HCT116 (cell line): ENCODE results near the gene MDFIC. TPM values are rescaled to one million over a fixed set of nuclear protein-coding genes. Genes with fewer than 3 reads are reported as not detected.

ENCODE experiments used
- ATAC-seq: fragments of 200-7000 bp; cut with Tn5 transposase; 2 replicates; pipeline ENCODE4 v1.9.1; 2020; ENCODE audit warnings: mild to moderate bottlenecking, moderate library complexity
- BruUV-seq: library from RNA; stranded (reverse); fragments of 400-500 nt; replicated peaks from 2 replicates; lab custom pipeline; 2021; lab: Mats Ljungman, UMichigan
- CTCF ChIA-PET: fragments of 300-600 bp; sonication (Branson Sonifier 250); formaldehyde crosslinking; loops from one replicate; lab custom pipeline; 2021; ENCODE audit warnings: antibody characterized with exemption; lab: Charles Lee
- POLR2A ChIA-PET: fragments of 300-600, 350-600 bp; sonication (Branson Sonifier 250); formaldehyde crosslinking; loops from one replicate; lab custom pipeline; 2021; ENCODE audit warnings: antibody characterized with exemption; lab: Charles Lee
- RAD21 ChIA-PET, 2 experiments: fragments of 300-600 bp; sonication (Branson Sonifier 250); formaldehyde crosslinking; loops; one replicate each; lab custom pipeline; 2023; ENCODE audit warnings: low total read pairs in 2 of 2; ENCODE audit not compliant: uncharacterized antibody in 2 of 2, unreplicated experiment in 2 of 2, low non-redundant PET in 1 of 2; lab: Charles Lee
- DNase-seq: peaks from one replicate; pipeline ENCODE4 v3.0.0-alpha.2; 2010; ENCODE audit warnings: low read depth, low spot score
- H2AFZ ChIP-seq: fragments of 200-600 bp; shearing (Covaris generic), sonication (generic); 2 replicates; pipeline ENCODE4 v1.6.1; 2017; ENCODE audit warnings: low read depth, mixed run types, mixed read lengths, antibody characterized with exemption, low read length; ENCODE audit not compliant: poor library complexity, severe bottlenecking
- H3K27ac ChIP-seq: 2 replicates; pipeline ENCODE4 v1.5.1; 2012; ENCODE audit warnings: low read depth, low read length
- H3K27me3 ChIP-seq: fragments of 200-600 bp; sonication (generic); 2 replicates; pipeline ENCODE4 v1.6.1; 2016; ENCODE audit warnings: mixed run types, low read length, mixed read lengths; ENCODE audit not compliant: insufficient read depth
- H3K36me3 ChIP-seq, 2 experiments: fragments of 200-500 bp in 1 of 2; fragments of 200-600 bp in 1 of 2; sonication (Bioruptor generic) in 1 of 2; sonication (generic) in 1 of 2; 2 replicates each; pipeline versions ENCODE4 v1.5.1 to v1.6.1; 2014 to 2016; ENCODE audit warnings: low read length in 2 of 2, inconsistent platforms in 1 of 2, mixed read lengths in 1 of 2, mixed run types in 1 of 2; ENCODE audit not compliant: insufficient read depth in 2 of 2, control insufficient read depth in 1 of 2
- H3K4me1 ChIP-seq, 2 experiments: fragments of 200-600 bp in 1 of 2; sonication (generic) in 1 of 2; 2 replicates each; pipeline versions ENCODE4 v1.5.1 to v1.6.1; 2012 to 2017; ENCODE audit warnings: low read length in 2 of 2, inconsistent platforms in 1 of 2, mild to moderate bottlenecking in 1 of 2, mixed read lengths in 1 of 2, mixed run types in 1 of 2, moderate library complexity in 1 of 2; ENCODE audit not compliant: insufficient read depth in 2 of 2, control insufficient read depth in 1 of 2
- H3K4me2 ChIP-seq: fragments of 200-600 bp; sonication (generic); 2 replicates; pipeline ENCODE4 v1.6.1; 2017; ENCODE audit warnings: mixed run types, low read length, mixed read lengths
- H3K4me3 ChIP-seq, 2 experiments: fragments of 200-600 bp in 1 of 2; sonication (generic) in 1 of 2; replicated peaks in 1 of 2; 2 replicates each; pipeline ENCODE4 v1.5.1; 2011 to 2016; ENCODE audit warnings: low read length in 2 of 2, control low read depth in 1 of 2, low read depth in 1 of 2, mild to moderate bottlenecking in 1 of 2, mixed read lengths in 1 of 2, mixed run types in 1 of 2
- H3K79me2 ChIP-seq: fragments of 200-600 bp; sonication (generic); 2 replicates; pipeline ENCODE4 v1.6.1; 2017; ENCODE audit warnings: mild to moderate bottlenecking, mixed run types, low read length, moderate library complexity, mixed read lengths; ENCODE audit not compliant: insufficient read depth
- H3K9ac ChIP-seq: fragments of 200-600 bp; sonication (generic); 2 replicates; pipeline ENCODE4 v1.6.1; 2016; ENCODE audit warnings: low read length, mixed read lengths
- H3K9me2 ChIP-seq: fragments of 200-600 bp; sonication (generic), shearing (Covaris generic); 2 replicates; pipeline ENCODE4 v1.6.1; 2017; ENCODE audit warnings: mixed run types, mild to moderate bottlenecking, moderate library complexity; ENCODE audit not compliant: insufficient read depth
- H3K9me3 ChIP-seq, 2 experiments: fragments of 200-500 bp in 1 of 2; fragments of 200-600 bp in 1 of 2; sonication (Bioruptor generic) in 1 of 2; sonication (generic) in 1 of 2; 2 replicates each; pipeline ENCODE4 v1.6.1; 2014 to 2017; ENCODE audit warnings: low read length in 2 of 2, mixed read lengths in 2 of 2, inconsistent platforms in 1 of 2, low read depth in 1 of 2, mild to moderate bottlenecking in 1 of 2, mixed run types in 1 of 2, moderate library complexity in 1 of 2; ENCODE audit not compliant: control insufficient read depth in 1 of 2, insufficient read depth in 1 of 2
- H4K20me1 ChIP-seq: fragments of 200-600 bp; sonication (generic), shearing (Covaris generic); 2 replicates; pipeline ENCODE4 v1.6.1; 2017; ENCODE audit warnings: mixed run types, mild to moderate bottlenecking, moderate library complexity; ENCODE audit not compliant: insufficient read depth
- ELF1 ChIP-seq: IDR thresholded peaks from 2 replicates; pipeline ENCODE4 v1.6.1; 2012; ENCODE audit warnings: low read depth, borderline replicate concordance
- POLR2AphosphoS5 ChIP-seq: IDR thresholded peaks from 2 replicates; pipeline ENCODE4 v1.6.1; 2011; ENCODE audit warnings: mild to moderate bottlenecking, low read depth, low read length, moderate library complexity
- RAD21 ChIP-seq: IDR thresholded peaks from 2 replicates; pipeline ENCODE4 v1.6.1; 2012; ENCODE audit warnings: low read depth, mild to moderate bottlenecking
- REST ChIP-seq: IDR thresholded peaks from 2 replicates; pipeline ENCODE4 v1.6.1; 2012; ENCODE audit warnings: low read depth
- SIN3A ChIP-seq: IDR thresholded peaks from 2 replicates; pipeline ENCODE4 v1.6.1; 2012; ENCODE audit warnings: low read depth
- ZNF274 ChIP-seq: fragments of 200-500 bp; sonication (Bioruptor generic); IDR thresholded peaks from 2 replicates; pipeline ENCODE4 v1.6.1; 2014; ENCODE audit warnings: mild to moderate bottlenecking, low read depth, low read length, inconsistent platforms
- intact Hi-C: fragments of 100-400 bp; cut with micrococcal nuclease; formaldehyde crosslinking; loops from 2 replicates; pipeline ENCODE4 v1.10.0; 2022
- total RNA-seq: library from RNA; stranded (reverse); gene quantifications from one replicate; pipeline ENCODE4 v1.2.1, GENCODE V29; 2021; ENCODE audit not compliant: unreplicated experiment

The MDFIC gene
- total RNA-seq, 1 experiment from 2014 or later, result 8.3 TPM

DNA sequence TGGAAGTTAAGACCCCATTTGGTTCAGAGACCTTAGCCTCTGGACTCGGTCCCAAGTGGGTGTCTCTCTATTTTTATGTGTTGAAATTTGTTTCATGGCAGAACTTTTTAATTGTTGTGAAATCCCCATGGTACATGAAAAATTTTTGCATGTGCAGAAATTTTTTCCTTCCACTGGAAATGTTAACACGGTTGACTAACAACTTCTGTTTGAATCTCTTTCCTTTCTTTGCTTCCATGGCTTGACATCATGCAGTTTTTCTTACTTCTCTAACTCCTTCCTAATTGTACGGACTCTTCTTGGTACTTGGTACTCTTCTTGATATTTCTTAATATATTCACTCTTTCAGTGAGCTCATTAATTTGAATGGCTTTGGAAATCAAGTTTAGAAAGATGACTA lies 18.3 kb downstream of the MDFIC start:
- intact Hi-C loops, result no loop called here
- Histone ChIP-seq H3K79me2 (no peaks in the 10 kb centered on the region), H3K4me3 (no peak overlapping the region), H3K27me3 (no peaks in the 10 kb centered on the region), H3K4me1 (no peaks in the 10 kb centered on the region), H3K9ac (no peak overlapping the region), H3K9me2 (no peaks in the 10 kb centered on the region), H3K27ac (no peak overlapping the region), H3K9me3 (no peaks in the 10 kb centered on the region), H2AFZ (no peak overlapping the region), H3K36me3 (no peaks in the 10 kb centered on the region), H4K20me1 (no peaks in the 10 kb centered on the region), H3K4me2 (no peak overlapping the region)
- POLR2A ChIA-PET, result no interaction called here
- RAD21 ChIA-PET, result no interaction called here
- CTCF ChIA-PET, result no interaction called here
- DNase-seq (no peak), ATAC-seq (no peak)
- BruUV-seq, result no TSS peak
- TF ChIP-seq SIN3A (no peak), REST (no peak), POLR2AphosphoS5 (no peak), ZNF274 (no peak)

DNA sequence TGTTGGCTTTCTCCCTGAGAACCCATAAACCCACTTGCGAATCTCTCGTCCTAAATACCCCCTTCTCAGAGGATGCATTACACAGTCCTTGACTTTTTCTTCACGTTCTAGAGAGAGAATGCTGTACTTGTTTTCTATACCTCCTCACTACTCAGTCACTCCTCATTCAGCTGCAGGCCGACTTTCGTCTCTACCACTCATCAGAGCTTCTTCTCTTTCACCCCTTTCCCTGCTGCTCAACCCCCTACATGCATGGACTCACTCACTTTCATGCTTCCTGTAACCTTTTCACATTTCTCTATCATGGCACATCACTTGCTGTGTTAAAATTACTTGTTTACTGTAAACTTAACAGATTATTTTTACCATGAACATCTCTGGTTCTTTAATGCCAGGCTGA lies 19.8 kb downstream of the MDFIC start:
- CTCF ChIA-PET, result no interaction called here
- ATAC-seq (no peak), DNase-seq (no peak)
- POLR2A ChIA-PET, result no interaction called here
- H3K4me2 ChIP-seq, result no peak overlapping the region
- no peak overlapping the region for H2AFZ ChIP-seq
- no peaks in the 10 kb centered on the region for H3K36me3 ChIP-seq
- no TSS peak for BruUV-seq
- intact Hi-C loops, result no loop called here
- H3K27ac ChIP-seq, result no peak overlapping the region
- RAD21 ChIA-PET, result no interaction called here
- no peak overlapping the region for H3K9ac ChIP-seq
- no peak overlapping the region for H3K4me3 ChIP-seq
- no peaks in the 10 kb centered on the region for H3K9me2 ChIP-seq
- no peaks in the 10 kb centered on the region for H4K20me1 ChIP-seq
- no peaks in the 10 kb centered on the region for H3K27me3 ChIP-seq
- no peaks in the 10 kb centered on the region for H3K79me2 ChIP-seq
- no peaks in the 10 kb centered on the region for H3K4me1 ChIP-seq
- H3K9me3 ChIP-seq, result no peaks in the 10 kb centered on the region
- TF ChIP-seq ELF1 (no peak), RAD21 (no peak)
- TF ChIP-seq, all 23 proteins: peak for 0
